Measurements from ENCODE around the gene OR4F15. TPM values are rescaled to one million over a fixed set of nuclear protein-coding genes. Genes with fewer than 3 reads are reported as not detected.
"Not testable (repeated sequence)": the region's sequence is repeated elsewhere in the genome, so short reads cannot be mapped to it uniquely, and the experiment has no call there.

The OR4F15 gene
- polyA plus RNA-seq (ENCODE audit: insufficient read length in 3 of 3): not detected
- long read RNA-seq, donor 1: 0 reads
- long read RNA-seq, donor 2: 0 reads
- long read RNA-seq, donor 3: 0 reads
- long read RNA-seq, donor 4: 0 reads
- long read RNA-seq, donor 5: 0 reads
- long read RNA-seq, donor 6: 0 reads
- long read RNA-seq, donor 7: 0 reads
- long read RNA-seq, donor 8: 0 reads
- long read RNA-seq, donor 9: 0 reads
- long read RNA-seq, donor 10: 0 reads
- long read RNA-seq, donor 11: 0 reads
- long read RNA-seq, donor 12: 0 reads
- long read RNA-seq, donor 13: 0 reads
- long read RNA-seq, donor 14: 0 reads
- long read RNA-seq, donor 15: 0 reads
- long read RNA-seq, donor 16: 0 reads

- no peak for DNase-seq (ENCODE audit: extremely low read depth in 1 of 11, low read depth in 9 of 11, low spot score in 4 of 11)
These were observed at the start of gene OR4F15 for GRCh38 chr15:101811902-101812301. Gene OR4F15 (plus strand): TSS chr15:101812202. CDS start chr15:101818187, 5,985 bp downstream.

- DNase-seq (ENCODE audit: extremely low read depth in 1 of 11, low read depth in 9 of 11, low spot score in 4 of 11): not testable (repeated sequence)
These were observed 47.2 kb upstream of the OR4F15 start for GRCh38 chr15:101764669-101765339.

- not testable (repeated sequence) for DNase-seq (ENCODE audit: extremely low read depth in 1 of 11, low read depth in 9 of 11, low spot score in 4 of 11)
These were observed 46.7 kb upstream of the OR4F15 start for GRCh38 chr15:101765340-101765671.

- no peak for DNase-seq (ENCODE audit: extremely low read depth in 1 of 11, low read depth in 9 of 11, low spot score in 4 of 11)
These were observed 46.1 kb upstream of the OR4F15 start for GRCh38 chr15:101765772-101766456.

GRCh38 chr15:101767083-101767640 is 44.8 kb upstream of the OR4F15 start:
- not testable (repeated sequence) for DNase-seq (ENCODE audit: extremely low read depth in 1 of 11, low read depth in 9 of 11, low spot score in 4 of 11)

GRCh38 chr15:101772921-101773320 is 39.1 kb upstream of the OR4F15 start:
- DNase-seq (ENCODE audit: extremely low read depth in 1 of 11, low read depth in 9 of 11, low spot score in 4 of 11): no peak

GRCh38 chr15:101773496-101774100 is 38.4 kb upstream of the OR4F15 start:
- DNase-seq (ENCODE audit: extremely low read depth in 1 of 11, low read depth in 9 of 11, low spot score in 4 of 11): no peak

GRCh38 chr15:101775136-101775535 is 36.9 kb upstream of the OR4F15 start:
- no peak for DNase-seq (ENCODE audit: extremely low read depth in 1 of 11, low read depth in 9 of 11, low spot score in 4 of 11)

GRCh38 chr15:101778576-101778975 is 33.4 kb upstream of the OR4F15 start:
- not testable (repeated sequence) for DNase-seq (ENCODE audit: extremely low read depth in 1 of 11, low read depth in 9 of 11, low spot score in 4 of 11)

GRCh38 chr15:101780225-101780624 is 31.8 kb upstream of the OR4F15 start:
- not testable (repeated sequence) for DNase-seq (ENCODE audit: extremely low read depth in 1 of 11, low read depth in 9 of 11, low spot score in 4 of 11)

- DNase-seq (ENCODE audit: extremely low read depth in 1 of 11, low read depth in 9 of 11, low spot score in 4 of 11): no peak
These were observed 30.1 kb upstream of the OR4F15 start for GRCh38 chr15:101781928-101782327.

- no peak for DNase-seq (ENCODE audit: extremely low read depth in 1 of 11, low read depth in 9 of 11, low spot score in 4 of 11)
These were observed 27.4 kb upstream of the OR4F15 start for GRCh38 chr15:101784644-101785043.

GRCh38 chr15:101786422-101786821 is 25.6 kb upstream of the OR4F15 start:
- DNase-seq (ENCODE audit: extremely low read depth in 1 of 11, low read depth in 9 of 11, low spot score in 4 of 11): not testable (repeated sequence)

- DNase-seq (ENCODE audit: extremely low read depth in 1 of 11, low read depth in 9 of 11, low spot score in 4 of 11): not testable (repeated sequence)
These were observed 24.0 kb upstream of the OR4F15 start for GRCh38 chr15:101788001-101788400.

- DNase-seq (ENCODE audit: extremely low read depth in 1 of 11, low read depth in 9 of 11, low spot score in 4 of 11): not testable (repeated sequence)
These were observed 23.3 kb upstream of the OR4F15 start for GRCh38 chr15:101788503-101789269.

GRCh38 chr15:101790748-101791147 is 21.3 kb upstream of the OR4F15 start:
- not testable (repeated sequence) for DNase-seq (ENCODE audit: extremely low read depth in 1 of 11, low read depth in 9 of 11, low spot score in 4 of 11)

- not testable (repeated sequence) for DNase-seq (ENCODE audit: extremely low read depth in 1 of 11, low read depth in 9 of 11, low spot score in 4 of 11)
These were observed 18.0 kb upstream of the OR4F15 start for GRCh38 chr15:101793981-101794380.

GRCh38 chr15:101795455-101795854 is 16.5 kb upstream of the OR4F15 start:
- DNase-seq (ENCODE audit: extremely low read depth in 1 of 11, low read depth in 9 of 11, low spot score in 4 of 11): no peak

- DNase-seq (ENCODE audit: extremely low read depth in 1 of 11, low read depth in 9 of 11, low spot score in 4 of 11): no peak
These were observed 12.3 kb upstream of the OR4F15 start for GRCh38 chr15:101799665-101800064.
